ENCODE data around the gene CLSTN1. TPM values are rescaled to one million over a fixed set of nuclear protein-coding genes. Genes with fewer than 3 reads are reported as not detected.

The CLSTN1 gene
- polyA plus RNA-seq, 1 experiment = 34.3 TPM

DNA sequence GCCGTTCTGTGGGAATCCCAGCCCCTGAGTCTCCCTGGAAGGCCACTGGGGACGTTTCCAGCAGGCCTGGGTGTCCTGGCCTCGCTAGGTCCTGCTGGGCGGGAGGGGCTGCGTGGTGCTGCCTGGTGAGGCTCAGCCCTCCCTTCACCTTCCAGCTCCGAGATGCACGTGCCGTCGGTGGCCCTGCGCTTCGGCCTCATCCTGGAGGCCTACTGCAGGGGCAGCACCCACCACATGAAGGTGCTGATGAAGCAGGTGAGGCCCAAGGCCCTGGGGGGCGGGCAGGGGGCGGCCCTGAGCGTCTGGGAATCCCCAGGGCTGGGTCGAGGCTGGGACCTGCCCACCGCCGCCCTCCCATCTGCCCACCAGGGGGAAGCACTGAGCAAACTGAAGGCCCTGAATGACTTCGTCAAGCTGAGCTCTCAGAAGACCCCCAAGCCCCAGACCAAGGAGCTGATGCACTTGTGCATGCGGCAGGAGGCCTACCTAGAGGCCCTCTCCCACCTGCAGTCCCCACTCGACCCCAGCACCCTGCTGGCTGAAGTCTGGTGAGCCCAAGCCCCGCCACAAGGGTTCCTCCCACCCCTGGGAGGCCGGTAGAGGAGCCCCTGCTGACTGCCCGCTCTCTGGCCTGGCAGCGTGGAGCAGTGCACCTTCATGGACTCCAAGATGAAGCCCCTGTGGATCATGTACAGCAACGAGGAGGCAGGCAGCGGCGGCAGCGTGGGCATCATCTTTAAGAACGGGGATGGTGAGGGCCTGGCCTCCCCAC, 102.0 kb downstream of the CLSTN1 start:
- H3K36me3 ChIP-seq (ENCODE audit: control insufficient read depth, insufficient read depth, low read length) = peaks cover 49% of the 10 kb centered on the region
- TF ChIP-seq, protein P1, sequence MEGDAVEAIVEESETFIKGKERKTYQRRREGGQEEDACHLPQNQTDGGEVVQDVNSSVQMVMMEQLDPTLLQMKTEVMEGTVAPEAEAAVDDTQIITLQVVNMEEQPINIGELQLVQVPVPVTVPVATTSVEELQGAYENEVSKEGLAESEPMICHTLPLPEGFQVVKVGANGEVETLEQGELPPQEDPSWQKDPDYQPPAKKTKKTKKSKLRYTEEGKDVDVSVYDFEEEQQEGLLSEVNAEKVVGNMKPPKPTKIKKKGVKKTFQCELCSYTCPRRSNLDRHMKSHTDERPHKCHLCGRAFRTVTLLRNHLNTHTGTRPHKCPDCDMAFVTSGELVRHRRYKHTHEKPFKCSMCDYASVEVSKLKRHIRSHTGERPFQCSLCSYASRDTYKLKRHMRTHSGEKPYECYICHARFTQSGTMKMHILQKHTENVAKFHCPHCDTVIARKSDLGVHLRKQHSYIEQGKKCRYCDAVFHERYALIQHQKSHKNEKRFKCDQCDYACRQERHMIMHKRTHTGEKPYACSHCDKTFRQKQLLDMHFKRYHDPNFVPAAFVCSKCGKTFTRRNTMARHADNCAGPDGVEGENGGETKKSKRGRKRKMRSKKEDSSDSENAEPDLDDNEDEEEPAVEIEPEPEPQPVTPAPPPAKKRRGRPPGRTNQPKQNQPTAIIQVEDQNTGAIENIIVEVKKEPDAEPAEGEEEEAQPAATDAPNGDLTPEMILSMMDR (IDR thresholded peaks at IDR 0.05; ENCODE audit: insufficient read depth, low read depth, low read length) = peak; percentile 61
- ChIA-PET CTCF (interaction anchor here (0.8 to 3.8 kb wide), 12 partner anchors 9 to 156 kb away, joined by 3 to 18 read pairs (median 3); no protein-coding TSS in a partner anchor), POLR2A (no interaction called here)
- H3K27me3 ChIP-seq (ENCODE audit: control insufficient read depth, insufficient read depth, low read length) = no peaks in the 10 kb centered on the region
- DNase-seq (ENCODE audit: low read depth) = no peak
- no peak overlapping the region for H3K4me3 ChIP-seq (ENCODE audit: low read depth, low read length)

DNA sequence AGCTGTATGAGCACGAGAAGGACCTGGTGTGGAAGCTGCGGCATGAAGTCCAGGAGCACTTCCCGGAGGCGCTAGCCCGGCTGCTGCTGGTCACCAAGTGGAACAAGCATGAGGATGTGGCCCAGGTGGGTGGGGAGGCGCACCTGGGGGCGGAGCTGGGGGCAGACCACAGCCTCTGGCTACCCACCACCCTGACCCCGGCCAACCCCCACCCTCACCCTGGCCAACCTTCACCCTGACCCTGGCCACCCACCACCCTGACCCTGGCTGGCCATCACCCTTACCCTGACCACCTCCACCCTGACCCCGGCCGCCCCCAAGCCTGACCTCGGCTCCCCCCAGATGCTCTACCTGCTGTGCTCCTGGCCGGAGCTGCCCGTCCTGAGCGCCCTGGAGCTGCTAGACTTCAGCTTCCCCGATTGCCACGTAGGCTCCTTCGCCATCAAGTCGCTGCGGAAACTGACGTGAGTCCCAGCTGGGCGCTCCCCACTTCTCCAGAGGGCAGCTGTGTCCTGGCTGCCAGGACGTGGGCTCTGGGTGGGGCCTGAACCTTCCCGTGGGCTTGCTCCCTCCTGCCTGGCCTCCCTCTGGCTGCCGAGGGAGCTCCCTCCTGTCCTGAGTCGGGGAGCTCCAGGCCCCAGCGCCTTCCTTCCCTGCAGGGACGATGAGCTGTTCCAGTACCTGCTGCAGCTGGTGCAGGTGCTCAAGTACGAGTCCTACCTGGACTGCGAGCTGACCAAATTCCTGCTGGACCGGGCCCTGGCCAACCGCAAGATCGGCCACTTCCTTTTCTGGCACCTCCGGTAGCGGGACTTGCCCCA, 102.8 kb downstream of the CLSTN1 start:
- no peaks in the 10 kb centered on the region for H3K27me3 ChIP-seq (ENCODE audit: control insufficient read depth, insufficient read depth, low read length)
- H3K4me3 ChIP-seq (ENCODE audit: low read depth, low read length) = no peak overlapping the region
- TF ChIP-seq, protein P1 (IDR thresholded peaks at IDR 0.05; ENCODE audit: insufficient read depth, low read depth, low read length) = no peak
- ChIA-PET CTCF (interaction anchor here (0.6 to 3.8 kb wide), 14 partner anchors 10 to 156 kb away, joined by 3 to 18 read pairs (median 3); no protein-coding TSS in a partner anchor), POLR2A (no interaction called here)
- no peak for DNase-seq (ENCODE audit: low read depth)
- H3K36me3 ChIP-seq (ENCODE audit: control insufficient read depth, insufficient read depth, low read length) = peaks cover 49% of the 10 kb centered on the region

DNA sequence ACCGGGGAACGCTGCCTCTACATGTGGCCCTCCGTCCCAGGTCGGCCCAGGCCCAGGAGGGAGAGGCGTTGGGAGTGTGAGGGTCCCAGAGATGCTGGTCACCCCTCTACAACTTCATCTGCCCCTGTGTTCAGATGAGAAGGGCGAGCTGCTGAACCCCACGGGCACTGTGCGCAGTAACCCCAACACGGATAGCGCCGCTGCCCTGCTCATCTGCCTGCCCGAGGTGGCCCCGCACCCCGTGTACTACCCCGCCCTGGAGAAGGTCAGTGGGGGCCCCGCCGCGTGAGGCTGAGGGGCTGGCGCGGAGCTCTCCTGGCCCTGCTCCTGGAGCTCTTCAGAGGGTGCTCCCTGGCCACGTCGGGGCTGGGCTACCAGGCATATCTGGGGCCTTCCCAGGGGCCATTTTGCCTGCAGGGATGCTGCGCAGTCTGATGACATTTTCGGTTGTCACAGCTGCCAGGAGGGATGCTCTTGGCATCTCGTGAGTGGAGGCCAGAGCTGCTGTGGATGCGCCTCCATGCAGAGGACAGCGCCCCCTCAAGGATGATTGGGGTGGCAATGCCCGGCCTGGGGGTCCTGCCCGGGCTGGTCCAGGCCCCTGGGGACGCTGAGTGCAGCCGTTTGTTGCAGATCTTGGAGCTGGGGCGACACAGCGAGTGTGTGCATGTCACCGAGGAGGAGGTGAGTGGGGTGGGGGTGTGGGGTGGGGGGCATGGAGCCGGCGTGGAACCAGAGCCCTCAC, 103.6 kb downstream of the CLSTN1 start:
- Histone ChIP-seq H3K4me3 (ENCODE audit: low read depth, low read length) (no peak overlapping the region), H3K36me3 (ENCODE audit: control insufficient read depth, insufficient read depth, low read length) (peaks cover 53% of the 10 kb centered on the region), H3K27me3 (ENCODE audit: control insufficient read depth, insufficient read depth, low read length) (no peaks in the 10 kb centered on the region)
- ChIA-PET CTCF (interaction anchor here (1.5 to 3.8 kb wide), 6 partner anchors 10 to 157 kb away, joined by 4 to 18 read pairs (median 9); no protein-coding TSS in a partner anchor), POLR2A (interaction anchor here (0.7 kb wide), 1 partner anchor 90 kb away, joined by 4 read pairs; no protein-coding TSS in a partner anchor)
- TF ChIP-seq, protein P1 (IDR thresholded peaks at IDR 0.05; ENCODE audit: insufficient read depth, low read depth, low read length) = no peak
- no peak for DNase-seq (ENCODE audit: low read depth)

DNA sequence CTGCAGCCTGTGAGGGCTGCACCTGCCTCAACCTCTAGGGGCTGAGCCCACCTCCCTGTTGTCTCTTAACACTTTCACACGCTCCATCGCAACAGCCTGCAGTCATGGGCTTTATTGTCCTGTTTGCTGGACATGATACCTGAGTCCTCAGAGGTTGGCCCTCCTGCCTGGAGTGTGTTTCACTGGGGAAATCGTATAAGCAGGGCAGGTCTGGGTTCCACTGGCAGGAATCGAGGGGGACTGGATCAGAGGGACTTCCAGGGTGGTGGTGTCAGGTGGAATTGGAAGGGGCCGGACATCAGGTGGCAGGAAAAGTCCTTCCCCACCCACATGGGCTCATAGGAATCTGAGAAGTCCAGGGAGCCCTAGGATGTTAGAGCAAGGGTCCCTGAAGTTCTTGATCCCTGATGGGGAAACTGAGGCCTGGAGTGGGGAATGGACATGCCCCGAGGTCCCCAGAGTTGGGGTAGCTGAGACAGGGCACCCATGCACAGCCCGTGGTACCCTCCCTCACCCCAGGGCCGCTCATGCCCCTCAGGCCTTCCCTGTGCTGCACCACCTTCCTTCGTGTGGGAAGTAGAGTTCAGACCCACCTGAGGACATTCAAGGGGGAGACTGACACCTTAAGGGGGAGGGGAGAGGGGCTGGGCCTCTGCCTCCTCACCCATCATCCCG, 105.6 kb downstream of the CLSTN1 start:
- no peaks in the 10 kb centered on the region for H3K27me3 ChIP-seq (ENCODE audit: control insufficient read depth, insufficient read depth, low read length)
- ChIA-PET CTCF (interaction anchor here (1.8 to 3.8 kb wide), 3 partner anchors 9 to 91 kb away, joined by 5 to 18 read pairs (median 17); no protein-coding TSS in a partner anchor), POLR2A (no interaction called here)
- TF ChIP-seq, protein P1 (IDR thresholded peaks at IDR 0.05; ENCODE audit: insufficient read depth, low read depth, low read length) = no peak
- no peak overlapping the region for H3K4me3 ChIP-seq (ENCODE audit: low read depth, low read length)
- no peak for DNase-seq (ENCODE audit: low read depth)
- peaks cover 44% of the 10 kb centered on the region for H3K36me3 ChIP-seq (ENCODE audit: control insufficient read depth, insufficient read depth, low read length)
